ENCODE data around the gene RXRA. TPM values are rescaled to one million over a fixed set of nuclear protein-coding genes. Genes with fewer than 3 reads are reported as not detected.

RXRA gene
- total RNA-seq, 6 donors from 2014 or later = 43.8 to 92.7 (median 74.1) TPM

DNA sequence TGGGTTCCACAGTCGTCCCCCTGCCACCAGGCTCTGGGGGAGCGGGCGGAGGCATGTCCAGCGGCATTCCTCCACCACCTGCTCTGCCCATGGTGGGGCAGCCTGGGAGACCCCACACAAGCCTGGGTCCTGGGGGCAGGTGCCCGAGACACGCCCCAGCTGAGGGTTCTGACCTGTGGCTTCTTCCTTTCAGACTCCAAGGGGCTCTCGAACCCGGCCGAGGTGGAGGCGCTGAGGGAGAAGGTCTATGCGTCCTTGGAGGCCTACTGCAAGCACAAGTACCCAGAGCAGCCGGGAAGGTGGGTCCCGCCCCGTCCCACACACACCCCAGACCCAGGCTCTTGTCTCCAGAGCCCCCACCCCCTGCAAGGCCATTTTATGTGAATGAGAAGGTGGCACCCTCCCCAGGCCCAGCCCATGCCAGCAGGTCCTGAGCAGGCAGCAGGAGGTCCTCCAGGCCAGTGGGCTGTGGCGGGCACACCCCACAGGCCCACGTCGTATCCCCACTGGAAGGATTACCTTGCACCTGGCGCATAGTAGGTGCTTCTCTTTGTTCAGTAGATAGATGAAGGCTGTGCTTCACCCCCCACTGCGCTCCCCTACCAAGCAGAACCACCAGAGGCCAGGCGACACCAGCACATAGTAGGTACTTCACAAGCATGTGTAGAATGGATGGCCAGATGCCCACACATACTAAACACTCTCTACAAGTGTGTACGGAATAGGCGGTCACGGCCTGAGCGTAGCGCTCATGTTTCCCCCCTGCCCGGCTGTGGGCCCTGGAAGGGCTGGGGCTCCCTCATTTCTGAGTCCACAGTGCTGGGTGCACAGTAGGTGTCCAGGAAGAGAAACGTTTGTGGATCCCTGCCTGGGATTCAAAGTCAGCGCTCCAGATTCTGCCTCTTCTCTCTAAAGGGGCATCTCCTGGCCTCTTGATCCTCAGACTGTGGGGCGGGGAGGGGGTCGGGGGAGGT, 107.9 kb downstream of the RXRA start:
- TF ChIP-seq POLR2AphosphoS5 (IDR thresholded peaks at IDR 0.05) = no peak
- TF ChIP-seq POLR2A (IDR thresholded peaks at IDR 0.05) = no peak
- TF ChIP-seq, protein P1, sequence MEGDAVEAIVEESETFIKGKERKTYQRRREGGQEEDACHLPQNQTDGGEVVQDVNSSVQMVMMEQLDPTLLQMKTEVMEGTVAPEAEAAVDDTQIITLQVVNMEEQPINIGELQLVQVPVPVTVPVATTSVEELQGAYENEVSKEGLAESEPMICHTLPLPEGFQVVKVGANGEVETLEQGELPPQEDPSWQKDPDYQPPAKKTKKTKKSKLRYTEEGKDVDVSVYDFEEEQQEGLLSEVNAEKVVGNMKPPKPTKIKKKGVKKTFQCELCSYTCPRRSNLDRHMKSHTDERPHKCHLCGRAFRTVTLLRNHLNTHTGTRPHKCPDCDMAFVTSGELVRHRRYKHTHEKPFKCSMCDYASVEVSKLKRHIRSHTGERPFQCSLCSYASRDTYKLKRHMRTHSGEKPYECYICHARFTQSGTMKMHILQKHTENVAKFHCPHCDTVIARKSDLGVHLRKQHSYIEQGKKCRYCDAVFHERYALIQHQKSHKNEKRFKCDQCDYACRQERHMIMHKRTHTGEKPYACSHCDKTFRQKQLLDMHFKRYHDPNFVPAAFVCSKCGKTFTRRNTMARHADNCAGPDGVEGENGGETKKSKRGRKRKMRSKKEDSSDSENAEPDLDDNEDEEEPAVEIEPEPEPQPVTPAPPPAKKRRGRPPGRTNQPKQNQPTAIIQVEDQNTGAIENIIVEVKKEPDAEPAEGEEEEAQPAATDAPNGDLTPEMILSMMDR (IDR thresholded peaks at IDR 0.05) = no peak
- no peak for TF ChIP-seq EP300 (IDR thresholded peaks at IDR 0.05)
- no peaks in the 10 kb centered on the region for H3K9me3 ChIP-seq
- no peaks in the 10 kb centered on the region for H3K27me3 ChIP-seq
- H3K4me3 ChIP-seq = peak overlapping the region in 1 of 4 donors; percentile 15
- peaks cover 6 to 42% (median 38%) of the 10 kb centered on the region in 4 donors for H3K36me3 ChIP-seq
- DNase-seq (peak in 1 of 2 donors; percentile 68), ATAC-seq (ENCODE audit: low FRiP score in 2 of 2) (peak in 1 of 2 donors; percentile 2)
- 68 to 73% methylated on average over 20 to 29 of the region's 30 CpGs for WGBS, 2 donors
- H3K27ac ChIP-seq = peak overlapping the region; percentile 80 to 92 (median 88)
- peaks cover 59 to 80% (median 71%) of the 10 kb centered on the region in 4 donors for H3K4me1 ChIP-seq

DNA sequence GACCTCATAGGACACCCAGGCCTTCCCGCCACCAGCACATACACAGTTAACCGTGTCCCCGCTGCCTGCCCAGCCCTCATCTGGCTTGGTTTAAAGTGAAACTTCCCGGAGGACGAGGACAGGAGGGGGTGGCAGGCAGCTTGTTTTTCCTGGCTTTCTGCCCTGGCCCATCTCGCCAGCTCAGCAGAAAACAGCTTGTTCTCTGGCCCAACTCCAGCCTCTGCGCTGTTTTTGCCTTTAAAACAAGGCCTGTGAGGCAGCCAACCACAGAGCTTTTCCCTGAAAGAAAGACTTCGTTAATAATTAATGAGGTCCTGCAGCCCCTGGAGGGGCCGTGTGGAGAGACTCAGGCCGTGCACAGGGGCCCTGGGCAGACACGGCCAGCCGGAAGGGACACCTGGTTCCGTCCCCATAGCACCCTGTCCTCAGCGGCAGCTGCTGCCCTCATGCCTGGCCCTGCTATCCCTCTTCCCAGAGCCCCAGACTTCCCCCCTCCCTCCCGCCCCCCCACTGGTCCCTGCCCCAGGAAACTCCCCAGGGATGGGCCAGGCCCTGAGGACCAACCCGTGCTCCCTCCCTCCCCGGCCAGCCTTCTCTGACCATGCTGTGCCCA, 108.7 kb downstream of the RXRA start:
- no peaks in the 10 kb centered on the region for H3K27me3 ChIP-seq
- ATAC-seq (ENCODE audit: low FRiP score in 2 of 2) (peak; percentile 74 to 79), DNase-seq (peak; percentile 78 to 93)
- no peaks in the 10 kb centered on the region for H3K9me3 ChIP-seq
- H3K4me3 ChIP-seq = peak overlapping the region in 1 of 4 donors; percentile 15
- peaks cover 59 to 80% (median 71%) of the 10 kb centered on the region in 4 donors for H3K4me1 ChIP-seq
- peak overlapping the region; percentile 80 to 92 (median 88) for H3K27ac ChIP-seq
- WGBS, 2 donors = 0 to 9% methylated on average over 3 to 14 of the region's 17 CpGs
- peaks cover 6 to 37% (median 32%) of the 10 kb centered on the region in 4 donors for H3K36me3 ChIP-seq
- TF ChIP-seq EP300 (IDR thresholded peaks at IDR 0.05) = peak in 1 of 4 donors; percentile 80
- TF ChIP-seq, protein P1 (IDR thresholded peaks at IDR 0.05) = no peak
- TF ChIP-seq POLR2AphosphoS5 (IDR thresholded peaks at IDR 0.05) = peak; percentile 77 to 81
- TF ChIP-seq POLR2A (IDR thresholded peaks at IDR 0.05) = peak in 1 of 4 donors; percentile 10

DNA sequence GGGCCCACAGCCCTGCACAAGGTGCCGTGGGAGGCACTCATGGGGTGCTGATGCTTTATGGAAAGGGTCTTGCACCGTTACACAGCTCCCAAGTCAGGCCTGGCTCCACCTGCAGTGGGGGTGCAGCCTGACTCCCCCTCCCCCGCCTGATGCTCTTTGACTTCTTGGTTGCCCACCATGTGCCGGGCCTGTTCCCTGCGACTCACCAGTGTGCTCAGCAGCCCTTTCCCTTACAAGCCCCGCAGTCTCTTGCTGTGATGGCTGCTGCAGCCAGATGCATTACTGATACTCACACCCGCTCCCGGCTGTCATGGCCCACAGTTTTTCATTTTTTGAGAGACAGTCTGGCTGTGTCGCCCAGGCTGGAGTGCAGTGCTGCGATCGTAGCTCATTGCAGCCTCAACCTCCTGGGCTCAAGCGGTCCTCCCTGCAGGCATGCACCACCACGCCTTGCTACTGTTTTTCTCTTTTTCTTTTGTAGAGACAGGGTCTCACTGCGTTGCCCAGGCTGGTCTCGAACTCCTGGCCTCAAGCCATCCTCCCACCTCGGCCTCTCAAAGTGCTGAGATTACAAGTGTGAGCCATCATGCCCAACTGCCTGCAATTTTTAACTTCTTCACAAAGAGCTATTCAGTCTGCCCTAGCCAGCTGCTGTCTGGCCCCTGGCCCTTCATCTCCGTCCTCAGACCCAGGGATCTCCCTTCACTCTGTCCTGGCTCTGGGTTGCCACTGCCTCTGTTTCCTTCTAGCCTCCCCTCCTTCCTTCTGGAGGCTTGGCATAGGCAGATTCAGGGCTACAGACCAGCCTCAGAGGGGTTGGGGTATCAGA, 109.5 kb downstream of the RXRA start:
- TF ChIP-seq POLR2AphosphoS5 (IDR thresholded peaks at IDR 0.05) = peak in 1 of 2 donors; percentile 45
- TF ChIP-seq EP300 (IDR thresholded peaks at IDR 0.05) = no peak
- no peak for ATAC-seq (ENCODE audit: low FRiP score in 2 of 2)
- 65 to 68% methylated on average over 13 to 16 of the region's 17 CpGs for WGBS, 2 donors

DNA sequence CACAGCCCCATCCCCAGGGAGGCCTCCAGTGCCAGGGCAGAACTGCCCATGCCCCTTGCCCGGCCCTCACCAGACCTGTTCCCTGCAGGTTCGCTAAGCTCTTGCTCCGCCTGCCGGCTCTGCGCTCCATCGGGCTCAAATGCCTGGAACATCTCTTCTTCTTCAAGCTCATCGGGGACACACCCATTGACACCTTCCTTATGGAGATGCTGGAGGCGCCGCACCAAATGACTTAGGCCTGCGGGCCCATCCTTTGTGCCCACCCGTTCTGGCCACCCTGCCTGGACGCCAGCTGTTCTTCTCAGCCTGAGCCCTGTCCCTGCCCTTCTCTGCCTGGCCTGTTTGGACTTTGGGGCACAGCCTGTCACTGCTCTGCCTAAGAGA, 110.1 kb downstream of the RXRA start:
- Histone ChIP-seq H3K27ac (peak overlapping the region in 3 of 4 donors; percentile 86 to 92 (median 90)), H3K36me3 (peaks cover 6 to 36% (median 22%) of the 10 kb centered on the region in 4 donors), H3K4me1 (peaks cover 59 to 73% (median 70%) of the 10 kb centered on the region in 4 donors), H3K27me3 (no peaks in the 10 kb centered on the region), H3K4me3 (no peak overlapping the region), H3K9me3 (no peaks in the 10 kb centered on the region)
- DNase-seq (peak in 1 of 2 donors; percentile 62), ATAC-seq (ENCODE audit: low FRiP score in 2 of 2) (no peak)
- WGBS, 2 donors = 75 to 80% methylated on average over 7 to 12 of the region's 12 CpGs
- TF ChIP-seq EP300 (IDR thresholded peaks at IDR 0.05) (no peak), POLR2AphosphoS5 (IDR thresholded peaks at IDR 0.05) (no peak), POLR2A (IDR thresholded peaks at IDR 0.05) (no peak)
- TF ChIP-seq, protein P1 (IDR thresholded peaks at IDR 0.05) = no peak

More for the DNA sequence above, 109.5 kb downstream of the RXRA start:
- DNase-seq = peak in 1 of 2 donors; percentile 50
- peaks cover 6 to 36% (median 25%) of the 10 kb centered on the region in 4 donors for H3K36me3 ChIP-seq
- H3K9me3 ChIP-seq = no peaks in the 10 kb centered on the region
- no peaks in the 10 kb centered on the region for H3K27me3 ChIP-seq
- peak overlapping the region; percentile 80 to 92 (median 88) for H3K27ac ChIP-seq
- peaks cover 59 to 77% (median 71%) of the 10 kb centered on the region in 4 donors for H3K4me1 ChIP-seq
- no peak overlapping the region for H3K4me3 ChIP-seq

All from upper lobe of left lung (tissue), 6 donors.